Islet precursor cell (in vitro differentiated cells): ENCODE results near the gene TAF6.

Source experiments
- DNase-seq: peaks from one replicate; pipeline ENCODE4 v3.0.0-alpha.2; 2018

The TAF6 gene

GRCh38 chr7:100120733-100121036, 1.5 kb upstream of the TAF6 start:
- DNase-seq, result no peak

DNA sequence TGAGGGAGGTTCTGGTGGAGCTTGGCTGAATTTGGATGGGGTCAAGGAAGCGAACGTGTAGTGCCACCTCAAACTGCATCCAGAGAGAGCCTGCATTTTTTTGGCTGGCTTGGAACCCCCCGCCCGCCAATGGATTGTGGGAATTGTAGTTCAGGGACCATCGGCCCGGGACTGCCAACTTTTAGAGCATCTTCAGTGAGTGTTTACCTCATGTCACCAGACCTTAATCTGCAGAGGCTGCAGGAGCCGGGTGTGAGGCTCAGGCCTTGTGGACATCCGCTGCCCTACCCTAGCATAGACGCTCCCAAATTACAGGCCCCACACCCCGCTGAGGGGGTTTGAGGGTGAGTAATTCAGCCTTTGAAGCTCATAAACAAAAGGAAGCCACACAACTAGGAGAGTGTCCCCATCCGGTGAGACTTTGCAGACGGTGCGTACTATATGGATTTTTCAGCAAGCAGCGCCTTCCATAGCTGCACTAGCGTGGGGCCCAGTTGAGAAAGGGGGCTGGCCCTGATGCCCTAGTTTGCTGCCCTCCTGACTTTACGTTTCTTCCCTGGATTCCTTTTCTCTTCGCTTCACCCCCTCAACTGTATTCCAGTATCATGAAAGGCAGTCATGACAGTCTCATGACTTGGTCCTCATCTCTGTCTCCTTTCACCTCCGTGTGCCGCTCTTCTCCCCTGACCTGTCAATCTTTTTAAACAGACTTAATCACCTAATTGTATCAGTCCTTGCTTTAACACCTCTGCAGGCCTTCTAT, 993 bp upstream of the TAF6 start:
- DNase-seq, result peak; percentile 84

DNA sequence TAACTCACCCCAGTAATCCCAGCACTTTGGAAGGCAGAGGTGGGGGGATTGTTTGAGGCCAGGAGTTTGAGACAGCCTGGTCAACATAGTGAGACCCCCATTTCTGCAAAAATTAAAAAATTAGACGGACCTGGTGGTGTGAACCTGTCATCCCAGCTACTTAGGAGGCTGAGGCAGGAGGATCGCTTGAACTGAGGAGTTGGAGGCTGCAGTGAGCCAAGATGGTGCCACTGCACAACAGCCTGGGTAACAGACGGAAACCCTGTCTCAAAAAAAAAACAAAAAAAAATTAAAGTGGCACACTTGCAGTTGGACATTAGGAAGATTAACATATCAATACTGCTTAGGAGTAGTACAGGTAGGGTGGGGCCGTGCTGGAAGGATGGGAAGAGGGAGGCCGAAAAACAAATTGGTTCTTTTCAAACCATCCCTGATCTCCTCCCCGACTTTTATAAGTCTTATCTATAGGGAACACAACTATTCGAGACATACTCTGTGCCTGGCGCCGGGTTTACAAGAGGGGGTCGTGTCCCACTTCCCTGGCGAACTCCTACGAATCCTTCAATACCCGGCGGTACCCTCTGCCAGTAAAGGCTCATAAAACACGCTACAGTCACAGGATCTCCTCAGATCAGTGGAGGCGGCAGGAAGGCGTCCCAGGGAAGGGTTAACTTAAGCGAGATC, 628 bp downstream of the TAF6 start:
- DNase-seq, result no peak

GRCh38 chr7:100115026-100115425, 4.1 kb downstream of the TAF6 start:
- DNase-seq, result no peak

- no peak for DNase-seq
Observed at GRCh38 chr7:100111914-100112313, 7.2 kb downstream of the TAF6 start.

DNA sequence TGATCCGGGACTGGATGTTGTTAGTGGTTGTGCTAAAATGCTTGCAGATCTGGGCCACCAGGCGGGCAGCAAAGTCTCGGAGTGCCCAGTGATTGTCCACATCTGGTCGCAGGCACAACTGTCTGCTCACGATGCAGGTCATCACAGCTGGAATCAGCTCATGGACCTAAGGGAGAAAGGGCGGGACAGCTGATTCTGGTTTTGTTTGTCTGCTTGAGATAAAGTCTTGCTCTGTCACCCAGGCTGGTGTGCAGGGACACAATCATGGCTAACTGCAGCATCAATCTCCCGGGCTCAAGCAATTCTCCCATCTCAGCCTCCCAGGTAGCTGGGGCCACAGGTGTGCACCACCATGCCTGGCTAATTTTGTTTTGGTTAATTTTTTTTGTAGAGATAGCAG, 8.0 kb downstream of the TAF6 start:
- DNase-seq, result no peak

DNA sequence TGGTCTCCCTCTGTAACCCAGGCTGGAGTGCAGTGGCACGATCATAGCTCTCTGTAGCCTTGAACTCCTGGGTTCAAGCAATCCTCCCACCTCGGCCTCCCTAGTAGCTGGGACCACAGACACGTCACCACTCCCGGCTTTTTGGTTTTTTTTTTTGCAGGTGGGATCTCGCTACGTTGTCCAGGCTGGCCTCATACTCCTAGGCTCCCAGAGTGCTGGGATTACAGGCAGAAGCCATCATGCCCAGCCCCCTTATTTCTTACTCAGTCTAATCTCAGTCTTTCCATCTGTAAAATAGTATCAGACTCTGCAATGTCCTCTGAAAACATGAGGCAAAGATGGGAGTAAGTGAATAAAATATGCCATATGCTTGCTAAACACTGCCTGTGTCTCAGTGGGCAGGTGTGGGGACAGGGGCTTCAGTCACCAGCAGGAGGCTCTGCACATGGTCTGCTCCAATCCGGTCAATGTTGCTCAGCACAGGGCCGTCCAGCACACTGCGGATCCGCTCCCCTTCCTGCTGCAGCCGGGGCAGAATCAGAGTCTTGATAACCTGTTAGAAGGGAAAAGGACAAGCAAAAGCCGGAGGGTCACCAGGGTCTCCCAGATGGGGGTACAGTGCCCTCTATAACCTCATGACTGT, 9.5 kb downstream of the TAF6 start:
- no peak for DNase-seq

DNA sequence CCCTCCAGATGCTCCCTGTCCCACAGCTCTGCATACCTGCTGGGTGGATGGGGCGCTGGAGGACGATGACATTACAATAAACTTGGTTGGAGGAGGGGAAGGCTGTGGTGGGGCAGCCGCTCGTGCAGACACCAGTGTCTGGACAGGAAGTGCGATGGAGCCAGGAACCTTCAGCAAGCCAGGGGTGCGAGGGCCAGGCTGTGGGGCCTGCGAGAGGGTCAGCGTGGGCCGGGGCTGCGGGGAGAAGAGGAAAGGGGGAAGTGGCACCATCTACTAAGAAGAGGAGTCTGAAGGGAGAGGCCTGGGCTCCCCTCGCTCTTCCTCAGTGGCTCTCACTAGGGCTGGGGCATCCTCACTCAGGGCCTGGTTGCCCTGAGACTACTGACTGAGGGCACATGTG, 11.3 kb downstream of the TAF6 start:
- DNase-seq, result no peak

DNA sequence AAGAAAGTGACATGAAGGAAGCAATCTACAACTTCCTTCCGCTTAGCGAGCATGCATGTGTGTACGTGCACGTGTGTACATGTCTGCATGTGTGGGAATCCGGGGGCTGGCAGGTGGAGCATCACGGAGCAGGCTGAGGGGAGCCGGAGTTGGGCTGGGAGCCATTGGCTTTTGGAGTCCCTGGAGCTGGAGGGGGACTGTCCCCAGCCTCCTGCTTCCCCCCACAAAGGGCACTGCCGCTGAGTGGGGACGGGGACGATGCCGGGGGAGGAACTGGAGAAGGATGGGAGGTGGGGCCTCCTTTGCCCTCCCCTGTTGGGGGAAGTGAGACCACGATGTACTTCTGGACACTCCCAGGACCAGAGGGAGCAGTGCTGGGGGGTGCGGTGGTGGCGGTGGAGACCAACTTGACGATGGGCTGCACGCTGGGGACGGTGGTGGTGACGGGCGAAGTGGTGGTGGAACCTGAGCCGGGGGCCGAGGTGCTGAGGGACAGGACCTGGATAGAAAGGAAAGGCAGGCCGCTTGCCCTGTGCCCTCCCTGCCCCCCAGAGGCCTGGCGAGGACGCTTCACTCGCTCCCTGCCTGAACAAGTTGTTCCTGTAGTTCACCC, 11.9 kb downstream of the TAF6 start:
- DNase-seq, result no peak

- no peak for DNase-seq
Observed at GRCh38 chr7:100106633-100107032, 12.5 kb downstream of the TAF6 start.

DNA sequence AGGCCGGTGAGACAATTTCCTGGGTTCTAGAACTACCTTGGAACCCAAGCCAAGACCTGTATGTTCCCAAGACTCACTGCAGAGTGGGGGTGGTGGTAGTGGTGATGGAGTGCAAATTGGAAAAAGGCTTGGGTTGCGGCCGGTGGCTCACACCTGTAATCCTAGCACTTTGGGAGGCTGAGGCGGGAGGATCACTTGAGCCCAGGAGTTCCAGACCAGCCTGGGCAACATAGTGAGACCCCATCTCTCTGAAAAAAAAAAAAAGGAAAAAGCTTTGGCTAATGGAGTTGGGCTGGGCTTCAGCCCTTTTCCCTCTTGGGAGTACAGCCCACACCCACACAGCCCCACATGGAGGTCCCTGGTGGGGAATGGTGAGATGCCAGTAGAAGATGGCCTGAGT, 13.6 kb downstream of the TAF6 start:
- DNase-seq, result no peak

- peak; percentile 88 for DNase-seq
Observed at GRCh38 chr7:100102950-100103840, 16.0 kb downstream of the TAF6 start.

- peak; percentile 99 for DNase-seq
Observed at GRCh38 chr7:100101016-100101862, 17.9 kb downstream of the TAF6 start, which contains the start of the genes AP4M1 and MCM7. Gene AP4M1, plus strand, starts transcription at chr7:100101643. Its CDS starts 72 bp downstream, at chr7:100101715. Gene MCM7, minus strand, starts transcription at chr7:100101397. Its CDS starts 103 bp downstream, at chr7:100101294.

DNA sequence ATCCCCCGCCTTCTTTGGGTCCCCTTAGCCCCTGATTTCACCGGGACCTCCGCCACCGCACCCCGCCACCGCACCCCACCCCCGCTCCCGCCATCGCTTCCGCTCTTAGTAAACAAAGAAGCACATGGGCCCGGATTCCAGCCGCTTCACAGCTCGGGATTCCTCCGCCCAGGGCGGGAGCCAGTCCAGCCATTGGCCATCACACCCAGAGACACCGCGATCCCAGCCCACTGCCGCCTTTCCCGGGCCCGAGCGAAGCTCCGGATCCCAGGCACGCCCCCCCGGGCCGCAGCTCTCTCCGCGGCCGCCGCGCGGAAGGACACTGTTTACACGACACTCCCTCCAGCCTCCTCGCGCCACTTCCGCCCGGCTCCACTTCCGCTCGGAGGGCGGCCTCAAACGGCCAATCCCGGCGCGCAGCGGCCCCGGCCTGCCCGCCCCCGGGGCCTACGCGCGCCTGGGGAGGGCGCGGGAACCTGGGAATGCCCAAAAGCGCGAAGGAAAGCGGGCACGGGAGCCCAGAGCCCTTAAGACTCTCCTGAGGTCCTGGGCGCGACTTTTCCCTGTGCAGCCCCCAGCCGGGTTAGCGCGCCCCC, 18.6 kb downstream of the TAF6 start:
- peak; percentile 98 for DNase-seq

GRCh38 chr7:100099452-100099851, 19.7 kb downstream of the TAF6 start:
- no peak for DNase-seq

GRCh38 chr7:100098913-100099312, 20.2 kb downstream of the TAF6 start:
- no peak for DNase-seq

GRCh38 chr7:100095704-100096103, 23.5 kb downstream of the TAF6 start:
- DNase-seq, result no peak

DNA sequence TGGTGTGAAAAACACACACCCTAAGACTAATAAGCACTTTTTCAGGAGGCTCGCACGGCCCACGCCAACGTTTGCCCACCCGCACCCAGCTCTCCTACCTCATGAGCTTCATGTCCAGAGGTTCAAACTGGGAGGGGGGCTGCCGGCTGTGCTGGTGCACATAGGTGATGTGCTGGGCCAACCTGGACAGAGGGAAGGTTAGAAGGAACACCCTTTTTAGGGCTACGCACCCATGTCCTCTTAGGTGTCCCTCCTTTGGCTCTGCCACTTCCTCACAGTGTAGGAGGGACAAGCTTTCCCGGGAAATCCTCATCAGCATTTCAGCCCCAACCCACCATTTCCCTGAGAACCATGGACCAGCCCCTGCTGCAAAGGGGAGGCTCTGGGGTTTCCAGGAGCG, 23.9 kb downstream of the TAF6 start:
- DNase-seq, result peak; percentile 47

DNA sequence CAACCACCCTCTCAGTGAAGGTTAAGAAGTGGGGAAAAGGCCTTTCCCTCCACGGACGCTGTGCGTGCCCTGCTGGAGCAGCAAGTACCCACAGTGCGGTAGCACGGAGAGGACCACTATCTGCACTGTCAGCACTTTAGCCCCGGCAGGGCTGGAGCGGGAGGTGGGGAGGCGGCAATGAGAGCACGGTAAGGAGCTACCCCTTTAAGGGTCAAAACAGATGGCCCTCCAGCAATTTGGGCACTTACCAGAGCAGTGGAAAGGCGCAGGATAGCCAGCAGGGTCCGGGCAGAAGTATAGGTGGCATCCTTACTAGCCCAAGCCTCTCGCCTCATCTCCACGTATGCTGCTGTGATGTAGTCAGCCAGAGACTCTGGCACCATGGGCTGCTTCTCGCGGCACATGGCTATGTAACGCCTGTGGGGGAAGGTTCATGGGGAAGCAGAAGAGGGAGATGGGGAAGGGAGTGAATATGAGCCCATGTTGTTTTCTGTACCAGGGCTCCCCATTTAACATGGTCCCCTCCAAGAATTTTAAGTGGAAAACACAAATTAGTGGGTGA, 25.2 kb downstream of the TAF6 start:
- DNase-seq, result peak; percentile 50

DNA sequence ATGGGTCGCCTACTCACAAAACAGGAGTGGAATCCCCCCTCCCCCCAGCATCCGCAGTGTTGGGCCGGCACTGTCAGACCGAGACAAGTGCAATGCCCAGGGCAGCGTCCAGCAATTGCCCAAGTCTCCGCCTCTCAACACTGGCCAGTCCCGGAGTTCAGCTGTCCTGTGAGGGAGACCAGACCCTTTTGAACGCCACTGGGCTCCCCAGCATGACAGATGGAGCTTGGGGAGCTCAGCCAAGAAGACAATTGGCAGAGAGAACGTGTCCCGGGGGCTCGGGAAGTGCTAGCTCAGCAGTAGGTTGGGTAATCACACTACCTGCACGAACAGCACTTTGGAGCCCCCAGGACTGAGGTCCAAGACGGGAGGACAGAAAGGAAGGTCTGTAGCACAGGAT, 25.7 kb downstream of the TAF6 start:
- DNase-seq, result peak; percentile 59

- peak; percentile 44 for DNase-seq
Observed at GRCh38 chr7:100093054-100093453, 26.1 kb downstream of the TAF6 start.
